SK-N-SH (cell line): ENCODE data around the gene ZNF682. TPM values are rescaled to one million over a fixed set of nuclear protein-coding genes. Genes with fewer than 3 reads are reported as not detected.
"Not testable (repeated sequence)": the region's sequence is repeated elsewhere in the genome, so short reads cannot be mapped to it uniquely, and the experiment has no call there.

Source experiments
- CTCF ChIA-PET: fragments of 300-600, 350-600 bp; formaldehyde crosslinking; extraction: SDS; loops from one replicate; lab custom pipeline; 2021; lab: Yijun Ruan, JAX
- POLR2A ChIA-PET: fragments of 350-600 bp; sonication (Branson Sonifier 250); formaldehyde crosslinking; extraction: SDS; loops from one replicate; lab custom pipeline; 2020; ENCODE audit warnings: antibody characterized with exemption, inconsistent platforms; lab: Yijun Ruan, JAX
- DNase-seq: peaks from one replicate; pipeline ENCODE4 v3.0.0; 2012
- H2AFZ ChIP-seq: fragments of 200-600 bp; sonication (generic); 2 replicates; pipeline ENCODE4 v1.8.1; 2016; ENCODE audit warnings: antibody characterized with exemption, mild to moderate bottlenecking, low read depth
- H3F3A ChIP-seq: fragments of 200-600 bp; sonication (generic); replicated peaks from 2 replicates; pipeline ENCODE3; 2016; ENCODE audit warnings: antibody characterized with exemption, mild to moderate bottlenecking; ENCODE audit not compliant: insufficient read depth
- H3K27ac ChIP-seq, 2 experiments: fragments of 200-500 bp in 1 of 2; fragments of 200-600 bp in 1 of 2; sonication (Bioruptor generic) in 1 of 2; sonication (generic), shearing (Covaris generic) in 1 of 2; 2 replicates each; pipeline versions ENCODE4 v1.5.1 to v1.6.1; 2014 to 2016; ENCODE audit warnings: low read depth in 2 of 2, inconsistent platforms in 1 of 2, low read length in 1 of 2, mild to moderate bottlenecking in 1 of 2, mixed read lengths in 1 of 2
- H3K27me3 ChIP-seq: fragments of 200-600 bp; sonication (generic), shearing (Covaris generic); 2 replicates; pipeline ENCODE4 v1.6.1; 2016; ENCODE audit warnings: mixed run types; ENCODE audit not compliant: insufficient read depth
- H3K36me3 ChIP-seq, 2 experiments: fragments of 200-500 bp in 1 of 2; fragments of 200-600 bp in 1 of 2; sonication (Bioruptor generic) in 1 of 2; sonication (generic) in 1 of 2; replicated peaks in 1 of 2; 2 replicates each; pipeline versions ENCODE3 to v1.5.1; 2014 to 2016; ENCODE audit warnings: low read length in 1 of 2, mild to moderate bottlenecking in 1 of 2; ENCODE audit not compliant: insufficient read depth in 2 of 2, control insufficient read depth in 1 of 2
- H3K4me1 ChIP-seq, 2 experiments: fragments of 200-500 bp in 1 of 2; fragments of 200-600 bp in 1 of 2; sonication (Bioruptor generic) in 1 of 2; sonication (generic), shearing (Covaris generic) in 1 of 2; 2 replicates each; pipeline versions ENCODE4 v1.5.1 to v1.6.1; 2014 to 2016; ENCODE audit warnings: low read depth in 1 of 2, low read length in 1 of 2, mixed run types in 1 of 2; ENCODE audit not compliant: insufficient read depth in 2 of 2, control insufficient read depth in 1 of 2
- H3K4me2 ChIP-seq: fragments of 200-600 bp; sonication (generic), shearing (Covaris generic); 2 replicates; pipeline ENCODE4 v1.6.1; 2017; ENCODE audit warnings: mixed run types
- H3K4me3 ChIP-seq, 2 experiments: fragments of 200-500 bp in 1 of 2; fragments of 200-600 bp in 1 of 2; sonication (Bioruptor generic) in 1 of 2; sonication (generic), shearing (Covaris generic) in 1 of 2; 2 replicates each; pipeline versions ENCODE4 v1.5.1 to v1.8.1; 2014 to 2016; ENCODE audit warnings: low read depth in 2 of 2, inconsistent platforms in 1 of 2, low read length in 1 of 2, mild to moderate bottlenecking in 1 of 2, mixed read lengths in 1 of 2, moderate library complexity in 1 of 2
- H3K79me2 ChIP-seq: fragments of 200-600 bp; sonication (generic); 2 replicates; pipeline ENCODE4 v1.8.1; 2017; ENCODE audit warnings: mild to moderate bottlenecking; ENCODE audit not compliant: insufficient read depth
- H3K9ac ChIP-seq: fragments of 200-600 bp; sonication (generic); 2 replicates; pipeline ENCODE4 v1.6.1; 2017; ENCODE audit warnings: mixed run types
- H3K9me2 ChIP-seq: fragments of 200-600 bp; sonication (generic); 2 replicates; pipeline ENCODE4 v1.6.1; 2017; ENCODE audit warnings: mixed run types
- H3K9me3 ChIP-seq: fragments of 200-600 bp; sonication (generic); 2 replicates; pipeline ENCODE4 v1.6.1; 2017; ENCODE audit warnings: mixed run types, mild to moderate bottlenecking, moderate library complexity
- H4K20me1 ChIP-seq: fragments of 200-600 bp; sonication (generic); 2 replicates; pipeline ENCODE4 v1.6.1; 2017; ENCODE audit warnings: mild to moderate bottlenecking, mixed run types; ENCODE audit not compliant: insufficient read depth
- CTCF ChIP-seq: fragments of 200-600 bp; sonication (generic); IDR thresholded peaks from 2 replicates; pipeline ENCODE4 v1.6.1; 2017; ENCODE audit warnings: antibody characterized with exemption, mild to moderate bottlenecking, moderate library complexity
- ELF1 ChIP-seq: IDR thresholded peaks from 2 replicates; pipeline ENCODE4 v1.4.0; 2012
- EP300 ChIP-seq, 2 experiments: IDR thresholded peaks; 2 replicates each; pipeline versions ENCODE4 v1.4.0 to v1.6.1; 2012; ENCODE audit warnings: borderline replicate concordance in 1 of 2, low read depth in 1 of 2, low read length in 1 of 2
- GATA2 ChIP-seq: sonication (generic); formaldehyde crosslinking; IDR thresholded peaks from 2 replicates; pipeline ENCODE4 v1.5.0; 2020; ENCODE audit warnings: mild to moderate bottlenecking, missing genetic modification reagents
- RAD21 ChIP-seq: IDR thresholded peaks from 2 replicates; pipeline ENCODE4 v1.6.1; 2012; ENCODE audit warnings: mild to moderate bottlenecking, low read length
- RCOR1 ChIP-seq: fragments of 150-350 bp; IDR thresholded peaks from 2 replicates; pipeline ENCODE4 v1.6.1; 2017; ENCODE audit warnings: antibody characterized with exemption, low read length
- SMC3 ChIP-seq: IDR thresholded peaks from 2 replicates; pipeline ENCODE4 v1.6.1; 2012; ENCODE audit warnings: low read depth, low read length, improper control_type of control experiment
- WGBS: methylation state at CpG from one replicate; pipeline ENCODE4 v1.1.6; 2017; ENCODE audit warnings: low lambda C conversion rate; 5-methylcytosine and 5-hydroxymethylcytosine counted together
- polyA plus RNA-seq, 3 experiments: library from polyadenylated mRNA; depleted of rRNA; stranded (reverse); fragments of >200 nt; gene quantifications; 2 replicates each; pipeline ENCODE4 v1.2.3, GENCODE V29; 2012
- TF ChIP-seq, protein P1 (sequence below): IDR thresholded peaks from 2 replicates; pipeline ENCODE4 v1.4.0; 2012; ENCODE audit warnings: low read depth, borderline replicate concordance

Gene ZNF682
- polyA plus RNA-seq, 1 of the 3 experiments (the other 2 are of a cell fraction), result 1.7 TPM

- POLR2A ChIA-PET, result interaction anchor here (1.0 kb wide), 1 partner anchor 94 kb away, joined by 3 read pairs; the partner anchor contains the start of gene ZNF253
- 18% methylated on average over 5 of the region's 9 CpGs for WGBS
- CTCF ChIA-PET, result interaction anchor here (0.9 to 2.8 kb wide), 6 partner anchors 10 to 427 kb away, joined by 3 to 10 read pairs (median 4); partner anchors contain the start of gene ZNF506
- H3K9me2 ChIP-seq, H3K36me3 ChIP-seq, H3K27me3 ChIP-seq, H3K4me3 ChIP-seq, H3K9me3 ChIP-seq, H3K9ac ChIP-seq, H2AFZ ChIP-seq, H3K4me1 ChIP-seq, H3K79me2 ChIP-seq, H3K4me2 ChIP-seq, H4K20me1 ChIP-seq, H3K27ac ChIP-seq, H3F3A ChIP-seq, DNase-seq: not testable (repeated sequence)
- TF ChIP-seq RAD21 (peak; percentile 74), CTCF (peak; percentile 61), SMC3 (peak; percentile 61)
These were observed 80.0 kb downstream of the ZNF682 start for GRCh38 chr19:19959151-19959799.

DNA sequence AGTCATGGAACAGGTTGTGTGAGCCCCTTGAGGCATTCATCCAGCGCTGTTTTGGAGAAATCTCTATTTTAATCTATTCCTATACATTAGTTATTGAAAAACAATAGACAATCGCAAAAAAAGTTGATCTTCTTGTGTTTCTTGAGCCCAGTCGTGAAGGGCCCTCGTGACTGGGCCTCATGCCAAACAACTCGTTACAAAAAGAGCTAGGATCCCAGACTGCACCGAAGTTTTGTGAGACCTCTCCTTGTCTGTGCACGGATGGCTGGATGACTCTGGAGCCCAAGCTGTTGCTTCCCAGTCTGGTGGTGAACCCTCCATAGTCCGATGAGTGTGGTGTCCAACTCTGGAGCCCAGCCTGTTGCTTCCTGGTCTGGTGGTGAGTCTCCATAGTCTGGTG is 81.5 kb downstream of the ZNF682 start:
- H3K36me3 ChIP-seq, H4K20me1 ChIP-seq, DNase-seq, H3K27me3 ChIP-seq, H3K27ac ChIP-seq, H3K4me1 ChIP-seq, H3K79me2 ChIP-seq, POLR2A ChIA-PET, H3F3A ChIP-seq, H3K4me3 ChIP-seq, H3K9me2 ChIP-seq, H2AFZ ChIP-seq, H3K9ac ChIP-seq, H3K4me2 ChIP-seq, CTCF ChIA-PET, H3K9me3 ChIP-seq: not testable (repeated sequence)
- 36% methylated on average over 7 of the region's 8 CpGs for WGBS

DNA sequence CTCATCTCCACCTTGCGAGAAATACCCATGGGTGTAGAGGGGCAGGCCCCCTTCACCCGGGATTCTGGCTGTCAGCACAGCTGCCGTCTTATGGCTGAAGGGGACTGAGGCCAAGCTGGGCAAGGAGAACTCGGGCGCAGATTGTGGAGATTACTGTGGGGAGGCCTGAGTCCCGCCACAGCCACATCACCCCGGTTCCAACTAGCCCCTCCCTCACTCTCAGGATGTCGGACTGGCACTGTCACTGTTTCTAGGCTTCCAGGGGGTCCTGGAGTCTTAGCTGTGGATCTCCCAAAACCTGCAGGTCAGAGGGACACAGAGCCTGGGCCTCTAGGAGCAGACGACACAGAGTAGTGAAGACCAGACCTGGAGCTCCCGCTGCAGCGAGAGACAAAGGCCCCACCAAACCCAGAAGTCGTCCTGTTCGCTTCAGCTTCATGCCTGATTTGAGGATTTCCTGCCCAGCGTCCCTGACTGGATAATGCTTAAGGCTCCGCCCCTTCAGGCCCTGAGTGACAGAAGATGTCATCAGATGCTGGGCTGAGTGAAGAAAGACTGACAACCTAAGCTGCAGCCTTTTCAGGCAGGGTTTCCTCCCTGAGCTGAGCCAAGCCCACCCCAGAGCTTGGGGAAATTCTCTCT is 82.8 kb downstream of the ZNF682 start:
- ChIA-PET POLR2A (no interaction called here), CTCF (interaction anchor here (0.6 to 1.7 kb wide), 4 partner anchors 8 to 424 kb away, joined by 3 to 6 read pairs (median 3); partner anchors contain the start of gene GMIP)
- Histone ChIP-seq H3K4me3 (no peak overlapping the region), H3K27ac (no peak overlapping the region), H3K36me3 (no peaks in the 10 kb centered on the region), H3K79me2 (no peaks in the 10 kb centered on the region), H3K27me3 (no peaks in the 10 kb centered on the region; the same call in 1 of the 2 replicates), H3K4me1 (peaks cover 0 to 2% of the 10 kb centered on the region in 2 experiments; a peak in 1 of 4 replicates), H3K9me3 (no peaks in the 10 kb centered on the region), H3K9ac (no peak overlapping the region), H3K9me2 (no peaks in the 10 kb centered on the region), H3K4me2 (no peak overlapping the region), H3F3A (no peaks in the 10 kb centered on the region), H4K20me1 (no peaks in the 10 kb centered on the region), H2AFZ (no peak overlapping the region)
- WGBS, result 37% methylated on average over 12 of the region's 15 CpGs
- TF ChIP-seq RCOR1, result no peak
- no peak for TF ChIP-seq EP300 (IDR thresholded peaks at IDR 0.05; ENCODE audit: borderline replicate concordance in 1 of 2, low read depth in 1 of 2, low read length in 1 of 2)
- TF ChIP-seq, protein P1, sequence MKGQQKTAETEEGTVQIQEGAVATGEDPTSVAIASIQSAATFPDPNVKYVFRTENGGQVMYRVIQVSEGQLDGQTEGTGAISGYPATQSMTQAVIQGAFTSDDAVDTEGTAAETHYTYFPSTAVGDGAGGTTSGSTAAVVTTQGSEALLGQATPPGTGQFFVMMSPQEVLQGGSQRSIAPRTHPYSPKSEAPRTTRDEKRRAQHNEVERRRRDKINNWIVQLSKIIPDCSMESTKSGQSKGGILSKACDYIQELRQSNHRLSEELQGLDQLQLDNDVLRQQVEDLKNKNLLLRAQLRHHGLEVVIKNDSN, result no peak
- no peak for TF ChIP-seq GATA2
- TF ChIP-seq ELF1, result no peak
- no peak for DNase-seq
